ENCODE results near the gene RIGI.
A peak's percentile ranks its signal among the peaks of the same experiment; 100 is the strongest.

RIGI gene

GRCh38 chr9:32554591-32554990, 28.6 kb upstream of the RIGI start:
- Histone ChIP-seq H3K36me3 (ENCODE audit: insufficient read depth, low read length) (peaks cover 14% of the 10 kb centered on the region), H3K4me2 (ENCODE audit: insufficient read depth, low read length) (no peak overlapping the region; the same call in 1 of the 2 replicates)
- ATAC-seq (ENCODE audit: insufficient read depth, low read depth): no peak

GRCh38 chr9:32554107-32554506, 28.1 kb upstream of the RIGI start:
- Histone ChIP-seq H3K4me3 (ENCODE audit: low read depth in 1 of 2, low read length in 2 of 2) (no peak overlapping the region), H3K9me3 (ENCODE audit: insufficient read depth, low read length, severe bottlenecking) (no peaks in the 10 kb centered on the region), H3K9ac (ENCODE audit: low read depth, low read length) (no peak overlapping the region), H3K4me2 (ENCODE audit: insufficient read depth, low read length) (peak overlapping the region; percentile 71; the same call in 1 of the 2 replicates), H3K4me1 (ENCODE audit: insufficient read depth, low read length) (peaks cover 31% of the 10 kb centered on the region), H3K27me3 (ENCODE audit: insufficient read depth, low read length, poor library complexity) (no peaks in the 10 kb centered on the region), H3K27ac (ENCODE audit: low read length) (no peak overlapping the region), H2AFZ (ENCODE audit: low read depth, low read length) (no peak overlapping the region), H4K20me1 (ENCODE audit: insufficient read depth, low read length) (peaks cover 15% of the 10 kb centered on the region), H3K36me3 (ENCODE audit: insufficient read depth, low read length) (peaks cover 9% of the 10 kb centered on the region), H3K79me2 (ENCODE audit: insufficient read depth, low read length) (peaks cover 85% of the 10 kb centered on the region)
- no peak for DNase-seq
- no peak for TF ChIP-seq EZH2 (IDR thresholded peaks at IDR 0.05; ENCODE audit: borderline replicate concordance, low read depth, low read length, severe bottlenecking)
- TF ChIP-seq, protein P1, sequence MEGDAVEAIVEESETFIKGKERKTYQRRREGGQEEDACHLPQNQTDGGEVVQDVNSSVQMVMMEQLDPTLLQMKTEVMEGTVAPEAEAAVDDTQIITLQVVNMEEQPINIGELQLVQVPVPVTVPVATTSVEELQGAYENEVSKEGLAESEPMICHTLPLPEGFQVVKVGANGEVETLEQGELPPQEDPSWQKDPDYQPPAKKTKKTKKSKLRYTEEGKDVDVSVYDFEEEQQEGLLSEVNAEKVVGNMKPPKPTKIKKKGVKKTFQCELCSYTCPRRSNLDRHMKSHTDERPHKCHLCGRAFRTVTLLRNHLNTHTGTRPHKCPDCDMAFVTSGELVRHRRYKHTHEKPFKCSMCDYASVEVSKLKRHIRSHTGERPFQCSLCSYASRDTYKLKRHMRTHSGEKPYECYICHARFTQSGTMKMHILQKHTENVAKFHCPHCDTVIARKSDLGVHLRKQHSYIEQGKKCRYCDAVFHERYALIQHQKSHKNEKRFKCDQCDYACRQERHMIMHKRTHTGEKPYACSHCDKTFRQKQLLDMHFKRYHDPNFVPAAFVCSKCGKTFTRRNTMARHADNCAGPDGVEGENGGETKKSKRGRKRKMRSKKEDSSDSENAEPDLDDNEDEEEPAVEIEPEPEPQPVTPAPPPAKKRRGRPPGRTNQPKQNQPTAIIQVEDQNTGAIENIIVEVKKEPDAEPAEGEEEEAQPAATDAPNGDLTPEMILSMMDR (IDR thresholded peaks at IDR 0.05; ENCODE audit: borderline replicate concordance, extremely low read depth, low read length, poor library complexity, severe bottlenecking): no peak
- ATAC-seq (ENCODE audit: insufficient read depth, low read depth): no peak

More at GRCh38 chr9:32554591-32554990, 28.6 kb upstream of the RIGI start:
- Histone ChIP-seq H3K79me2 (ENCODE audit: insufficient read depth, low read length) (peaks cover 85% of the 10 kb centered on the region), H3K27me3 (ENCODE audit: insufficient read depth, low read length, poor library complexity) (no peaks in the 10 kb centered on the region), H3K9ac (ENCODE audit: low read depth, low read length) (no peak overlapping the region), H3K4me1 (ENCODE audit: insufficient read depth, low read length) (peaks cover 26% of the 10 kb centered on the region), H3K4me3 (ENCODE audit: low read depth in 1 of 2, low read length in 2 of 2) (no peak overlapping the region), H3K27ac (ENCODE audit: low read length) (no peak overlapping the region), H4K20me1 (ENCODE audit: insufficient read depth, low read length) (peaks cover 11% of the 10 kb centered on the region), H3K9me3 (ENCODE audit: insufficient read depth, low read length, severe bottlenecking) (no peaks in the 10 kb centered on the region), H2AFZ (ENCODE audit: low read depth, low read length) (no peak overlapping the region)
- TF ChIP-seq, protein P1 (IDR thresholded peaks at IDR 0.05; ENCODE audit: borderline replicate concordance, extremely low read depth, low read length, poor library complexity, severe bottlenecking): no peak
- TF ChIP-seq EZH2 (IDR thresholded peaks at IDR 0.05; ENCODE audit: borderline replicate concordance, low read depth, low read length, severe bottlenecking): no peak
- DNase-seq: no peak

DNA sequence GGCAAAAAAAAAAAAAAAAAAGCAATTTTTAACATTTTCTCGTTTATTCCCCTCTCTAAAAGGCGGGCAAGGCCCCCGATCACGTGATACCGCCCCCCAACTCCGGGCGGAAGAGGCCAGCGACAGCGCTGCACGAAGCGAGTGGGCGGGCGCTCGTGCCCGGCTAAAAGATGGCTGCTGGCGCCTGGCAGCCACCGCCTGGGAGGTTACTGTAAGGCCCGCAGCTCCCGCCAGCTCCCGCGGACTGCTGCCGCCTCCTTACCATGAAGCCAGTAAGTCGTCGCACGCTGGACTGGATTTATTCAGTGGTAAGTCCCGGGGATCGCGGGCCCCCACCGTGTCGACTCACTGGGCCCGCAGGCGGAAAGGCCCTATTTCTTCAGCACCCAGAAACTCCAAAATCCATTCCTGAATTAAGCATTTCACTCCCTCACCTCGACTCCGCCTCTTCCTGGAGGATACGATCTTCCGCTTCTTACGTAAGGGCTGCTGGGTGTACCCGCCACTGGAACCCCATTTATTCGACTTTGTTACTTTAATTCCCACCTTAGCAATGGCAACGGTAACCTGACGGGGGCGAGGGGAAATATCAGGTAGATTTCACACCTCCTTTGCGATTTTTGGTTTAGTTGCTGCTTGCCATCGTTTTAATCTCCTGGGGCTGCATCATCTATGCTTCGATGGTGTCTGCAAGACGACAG, 26.3 kb upstream of the RIGI start, which contains the start of the genes SMIM27 and TOPORS:
Gene SMIM27, plus strand, starts transcription at position 156 of the 701 bp plus-strand sequence. Its CDS starts 108 bp downstream, at position 264.
Gene TOPORS, minus strand, starts transcription at position 415 of the 701 bp plus-strand sequence. Its CDS starts 150 bp downstream, at position 265.
- Histone ChIP-seq H3K9me3 (ENCODE audit: insufficient read depth, low read length, severe bottlenecking) (no peaks in the 10 kb centered on the region), H2AFZ (ENCODE audit: low read depth, low read length) (peak within 1 kb of the TSS; percentile 89), H3K36me3 (ENCODE audit: insufficient read depth, low read length) (peaks cover 13% of the 10 kb centered on the region), H3K4me1 (ENCODE audit: insufficient read depth, low read length) (peaks cover 38% of the 10 kb centered on the region), H3K9ac (ENCODE audit: low read depth, low read length) (peak within 1 kb of the TSS; percentile 89), H3K4me3 (ENCODE audit: low read depth in 1 of 2, low read length in 2 of 2) (peak within 1 kb of the TSS; percentile 68 to 83), H3K79me2 (ENCODE audit: insufficient read depth, low read length) (peaks cover 89% of the 10 kb centered on the region), H3K4me2 (ENCODE audit: insufficient read depth, low read length) (peak within 1 kb of the TSS; percentile 71), H4K20me1 (ENCODE audit: insufficient read depth, low read length) (peaks cover 25% of the 10 kb centered on the region), H3K27ac (ENCODE audit: low read length) (peak within 1 kb of the TSS; percentile 93), H3K27me3 (ENCODE audit: insufficient read depth, low read length, poor library complexity) (no peaks in the 10 kb centered on the region)
- DNase-seq (peak; percentile 89), ATAC-seq (ENCODE audit: insufficient read depth, low read depth) (peak; percentile 73)
- TF ChIP-seq EZH2 (IDR thresholded peaks at IDR 0.05; ENCODE audit: borderline replicate concordance, low read depth, low read length, severe bottlenecking): no peak
- TF ChIP-seq, protein P1 (IDR thresholded peaks at IDR 0.05; ENCODE audit: borderline replicate concordance, extremely low read depth, low read length, poor library complexity, severe bottlenecking): peak; percentile 5

Data from DND-41 (cell line).